ENCODE results near the gene DNMT3L.
"Not testable (repeated sequence)": the region's sequence is repeated elsewhere in the genome, so short reads cannot be mapped to it uniquely, and the experiment has no call there.

- TF ChIP-seq POLR2AphosphoS5, EP300, CTCF (IDR thresholded peaks at IDR 0.05): not testable (repeated sequence)
Measured at GRCh38 chr21:44202590-44203299, 59.0 kb downstream of the DNMT3L start.
